ENCODE results near the gene INSM1. TPM values are rescaled to one million over a fixed set of nuclear protein-coding genes. Genes with fewer than 3 reads are reported as not detected.

The INSM1 gene
- total RNA-seq, 1 experiment from 2014 or later = 3.3 TPM

- no peak for TF ChIP-seq FOXP4 (CRISPR knock-in tag; IDR thresholded peaks at IDR 0.05)
- TF ChIP-seq ZNF121 (CRISPR knock-in tag; IDR thresholded peaks at IDR 0.05) = no peak
- TF ChIP-seq CREB1 (CRISPR knock-in tag; IDR thresholded peaks at IDR 0.05) = no peak
- no peak for TF ChIP-seq FOXJ3 (CRISPR knock-in tag; IDR thresholded peaks at IDR 0.05; ENCODE audit: borderline replicate concordance)
- TF ChIP-seq JUN (CRISPR knock-in tag; IDR thresholded peaks at IDR 0.05) = no peak
Measured at GRCh38 chr20:20333866-20334265, 34.0 kb upstream of the INSM1 start (continued).

GRCh38 chr20:20334489-20334888 lies 33.4 kb upstream of the INSM1 start:
- DNase-seq (ENCODE audit: low spot score) (no peak), ATAC-seq (no peak)
- H3K27ac Mint-ChIP-seq = no peak overlapping the region
- TF ChIP-seq IRF2 (CRISPR knock-in tag; IDR thresholded peaks at IDR 0.05; ENCODE audit: borderline replicate concordance, low read depth) (no peak), ZNF532 (CRISPR knock-in tag; IDR thresholded peaks at IDR 0.05; ENCODE audit: borderline replicate concordance) (no peak), FOXK1 (CRISPR knock-in tag; IDR thresholded peaks at IDR 0.05) (no peak), CTCF (IDR thresholded peaks at IDR 0.05) (no peak), SOX15 (CRISPR knock-in tag; IDR thresholded peaks at IDR 0.05) (no peak)
- H3K4me3 Mint-ChIP-seq = no peak overlapping the region
- ChIA-PET POLR2A (no interaction called here), CTCF (interaction anchor here (0.7 to 1.4 kb wide), 2 partner anchors 151 to 260 kb away, joined by 3 to 5 read pairs; no protein-coding TSS in a partner anchor)
- H3K36me3 Mint-ChIP-seq = no peaks in the 10 kb centered on the region
- H3K27me3 Mint-ChIP-seq (ENCODE audit: low read depth) = no peaks in the 10 kb centered on the region; the same call in 1 of the 2 replicates
- no peaks in the 10 kb centered on the region for H3K4me1 Mint-ChIP-seq
- H3K9me3 Mint-ChIP-seq = peaks cover 13% of the 10 kb centered on the region

GRCh38 chr20:20338133-20338730 lies 29.7 kb upstream of the INSM1 start:
- Mint-ChIP-seq H3K9me3 (peaks cover 13% of the 10 kb centered on the region), H3K4me1 (no peaks in the 10 kb centered on the region), H3K36me3 (no peaks in the 10 kb centered on the region), H3K27me3 (ENCODE audit: low read depth) (no peaks in the 10 kb centered on the region; the same call in 1 of the 2 replicates), H3K4me3 (no peak overlapping the region), H3K27ac (no peak overlapping the region)
- CTCF ChIA-PET = no interaction called here
- POLR2A ChIA-PET = no interaction called here
- DNase-seq (ENCODE audit: low spot score) (no peak), ATAC-seq (no peak)
- TF ChIP-seq ZNF121 (CRISPR knock-in tag; IDR thresholded peaks at IDR 0.05) = no peak
- no peak for TF ChIP-seq SMAD3 (CRISPR knock-in tag; IDR thresholded peaks at IDR 0.05; ENCODE audit: borderline replicate concordance)
- TF ChIP-seq SP1 (CRISPR knock-in tag; conservative IDR thresholded peaks at IDR 0.05) = no peak
- no peak for TF ChIP-seq RELA (CRISPR knock-in tag; IDR thresholded peaks at IDR 0.05; ENCODE audit: borderline replicate concordance)
- TF ChIP-seq ZNF281 (CRISPR knock-in tag; IDR thresholded peaks at IDR 0.05) = no peak
- TF ChIP-seq GABPB1 (CRISPR knock-in tag; IDR thresholded peaks at IDR 0.05) = no peak
- no peak for TF ChIP-seq PRRX2 (CRISPR knock-in tag; IDR thresholded peaks at IDR 0.05)
- TF ChIP-seq SOX15 (CRISPR knock-in tag; IDR thresholded peaks at IDR 0.05) = no peak
- no peak for TF ChIP-seq ZNF396 (CRISPR knock-in tag; IDR thresholded peaks at IDR 0.05; ENCODE audit: borderline replicate concordance)
- no peak for TF ChIP-seq PRDM15 (CRISPR knock-in tag; IDR thresholded peaks at IDR 0.05)
- no peak for TF ChIP-seq ELF4 (CRISPR knock-in tag; IDR thresholded peaks at IDR 0.05; ENCODE audit: low read depth)

Data from WTC11 (cell line).